Natural killer cell (primary cell): ENCODE results near the gene NINJ1. TPM values are rescaled to one million over a fixed set of nuclear protein-coding genes. Genes with fewer than 3 reads are reported as not detected.

ENCODE experiments used
- ATAC-seq, 3 donors: fragments of 150-1000 bp in 2 of 3; fragments of 200-7000 bp in 1 of 3; cut with Tn5 transposase; 1 replicate in 1 of 3; 2 replicates in 2 of 3; pipeline ENCODE4 v1.10.0; 2021; ENCODE audit warnings: mild to moderate bottlenecking in 2 of 3, moderate library complexity in 2 of 3
- DNase-seq, 2 donors: peaks; one replicate each; pipeline versions ENCODE4 v3.0.0 to v3.0.0-alpha.2; 2013 to 2021; ENCODE audit warnings: mixed read lengths in 1 of 2
- H3K27ac ChIP-seq: one replicate; pipeline ENCODE4 v1.5.1; 2013; ENCODE audit warnings: mild to moderate bottlenecking, low read length
- H3K27me3 ChIP-seq: one replicate; pipeline ENCODE4 v1.6.1; 2013; ENCODE audit warnings: low read length; ENCODE audit not compliant: control insufficient read depth, insufficient read depth
- H3K36me3 ChIP-seq: one replicate; pipeline ENCODE4 v1.6.1; 2013; ENCODE audit warnings: low read length; ENCODE audit not compliant: control insufficient read depth, insufficient read depth
- H3K4me1 ChIP-seq: one replicate; pipeline ENCODE4 v1.6.1; 2013; ENCODE audit warnings: low read length; ENCODE audit not compliant: control insufficient read depth, insufficient read depth
- H3K4me3 ChIP-seq: one replicate; pipeline ENCODE4 v1.5.1; 2013; ENCODE audit warnings: low read length
- H3K9me3 ChIP-seq: one replicate; pipeline ENCODE4 v1.6.1; 2013; ENCODE audit warnings: low read length; ENCODE audit not compliant: control insufficient read depth, insufficient read depth
- H3K27ac Mint-ChIP-seq, 2 donors: one replicate each; pipeline ENCODE4 v1.8.0; 2022; ENCODE audit warnings: mild to moderate bottlenecking in 2 of 2, mixed read lengths in 2 of 2, moderate library complexity in 1 of 2
- H3K27me3 Mint-ChIP-seq, 2 donors: one replicate each; pipeline ENCODE4 v1.8.0; 2022; ENCODE audit warnings: low read depth in 2 of 2, mixed read lengths in 2 of 2
- H3K36me3 Mint-ChIP-seq: one replicate; pipeline ENCODE4 v1.8.0; 2022; ENCODE audit warnings: mixed read lengths
- H3K4me1 Mint-ChIP-seq, 2 donors: one replicate each; pipeline ENCODE4 v1.8.0; 2022; ENCODE audit warnings: mixed read lengths in 2 of 2
- H3K4me3 Mint-ChIP-seq: one replicate; pipeline ENCODE4 v1.8.0; 2022; ENCODE audit warnings: mild to moderate bottlenecking, moderate library complexity, mixed read lengths
- H3K9me3 Mint-ChIP-seq, 2 donors: one replicate each; pipeline ENCODE4 v1.8.0; 2022; ENCODE audit warnings: mixed read lengths in 2 of 2
- CTCF ChIP-seq: fragments of 200-600 bp; IDR thresholded peaks from one replicate; pipeline ENCODE4 v1.8.0; 2022; ENCODE audit warnings: antibody characterized with exemption
- WGBS: methylation state at CpG from one replicate; pipeline ENCODE4 v1.1.7; 2013; ENCODE audit warnings: missing lambda C conversion rate; ENCODE audit not compliant: insufficient coverage; 5-methylcytosine and 5-hydroxymethylcytosine counted together
- intact Hi-C: fragments of 100-400 bp; cut with micrococcal nuclease; formaldehyde crosslinking; loops from one replicate; pipeline ENCODE4 v1.14.2; 2022
- total RNA-seq, 4 donors: library from RNA; stranded (reverse); fragments of 120-200 nt in 1 of 4; gene quantifications; one replicate each; pipeline versions ENCODE4 v1.2.3 to v1.2.4, GENCODE V29; 2013 to 2022

NINJ1 gene
- total RNA-seq, 3 donors from 2014 or later (not counting 1 experiment from before 2014, with no cell fraction given): 87.3 to 121 (median 93.8) TPM

DNA sequence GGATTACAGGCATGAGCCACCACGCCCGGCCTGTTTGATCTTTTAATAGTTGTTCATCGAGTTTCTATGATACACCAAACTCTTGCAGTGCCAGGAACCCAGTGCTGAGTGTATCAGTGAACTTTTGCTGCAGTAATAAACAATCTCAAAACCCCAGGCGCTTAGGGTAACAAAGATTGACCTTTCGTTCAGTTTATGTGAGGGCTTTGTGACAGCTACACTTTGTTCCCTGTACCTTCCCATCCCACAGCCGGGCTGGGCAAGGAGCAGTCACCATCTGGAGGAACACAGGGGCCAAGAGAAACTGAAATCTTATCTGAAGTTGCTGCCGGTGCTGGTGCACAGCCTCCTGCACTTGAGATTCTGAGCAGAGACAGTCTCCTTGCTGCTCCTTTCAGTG lies 32.6 kb upstream of the NINJ1 start:
- 88% methylated on average over 7 of the region's 7 CpGs for WGBS
- TF ChIP-seq CTCF: no peak
- Mint-ChIP-seq H3K4me3 (no peak overlapping the region), H3K36me3 (no peaks in the 10 kb centered on the region), H3K27ac (no peak overlapping the region), H3K9me3 (no peaks in the 10 kb centered on the region), H3K27me3 (peaks cover 0 to 5% of the 10 kb centered on the region in 2 donors), H3K4me1 (peaks cover 5 to 6% of the 10 kb centered on the region in 2 donors)
- Histone ChIP-seq H3K9me3 (no peaks in the 10 kb centered on the region), H3K4me1 (no peaks in the 10 kb centered on the region), H3K36me3 (no peaks in the 10 kb centered on the region), H3K27ac (no peak overlapping the region), H3K4me3 (no peak overlapping the region), H3K27me3 (no peaks in the 10 kb centered on the region)
- DNase-seq: no peak
- ATAC-seq: no peak
- intact Hi-C loops: no loop called here

- no peak overlapping the region for H3K27ac ChIP-seq
- ATAC-seq: no peak
These were observed 30.0 kb upstream of the NINJ1 start for GRCh38 chr9:93164085-93164484.

DNA sequence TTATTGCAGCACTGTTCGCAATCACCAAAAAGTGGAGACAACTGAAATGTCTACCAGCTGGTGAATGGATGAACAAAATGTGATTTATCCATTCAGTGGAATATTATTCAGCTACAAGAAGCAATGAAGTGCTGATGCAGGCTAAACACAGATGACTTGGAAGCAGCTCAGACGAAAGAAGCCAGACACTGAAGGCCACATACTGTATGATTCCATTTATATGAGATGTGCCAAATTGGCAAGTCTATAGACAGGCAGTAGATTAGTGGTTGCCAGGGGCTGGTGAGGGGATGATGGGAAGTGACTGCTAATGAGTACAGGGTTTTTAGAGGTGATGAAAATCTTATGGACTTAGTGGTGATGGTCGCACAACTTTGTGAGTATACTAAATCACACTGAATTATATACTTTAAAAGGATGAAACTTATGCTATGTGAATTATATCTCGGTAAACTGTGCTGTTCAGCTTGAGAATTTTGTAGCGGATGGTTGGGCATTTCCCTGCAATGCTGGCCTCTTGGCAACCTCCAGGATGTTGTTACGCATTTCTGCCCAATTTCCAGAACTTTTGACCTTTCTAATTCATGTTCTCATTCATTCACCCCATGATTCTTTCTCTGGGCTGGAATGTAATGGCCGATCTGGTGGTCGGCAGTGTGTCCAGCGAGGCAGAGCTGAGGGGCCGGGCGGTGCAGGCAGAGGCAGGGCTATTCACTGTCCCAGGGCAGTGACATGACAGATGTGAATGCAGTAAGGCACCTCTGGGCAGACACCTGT lies 27.9 kb upstream of the NINJ1 start:
- Mint-ChIP-seq H3K27ac (no peak overlapping the region), H3K9me3 (no peaks in the 10 kb centered on the region), H3K27me3 (peaks cover 0 to 5% of the 10 kb centered on the region in 2 donors), H3K4me1 (peaks cover 0 to 6% of the 10 kb centered on the region in 2 donors), H3K36me3 (no peaks in the 10 kb centered on the region), H3K4me3 (no peak overlapping the region)
- Histone ChIP-seq H3K4me3 (no peak overlapping the region), H3K27me3 (no peaks in the 10 kb centered on the region), H3K4me1 (peaks cover 5% of the 10 kb centered on the region), H3K27ac (no peak overlapping the region), H3K9me3 (no peaks in the 10 kb centered on the region), H3K36me3 (no peaks in the 10 kb centered on the region)
- 88% methylated on average over 10 of the region's 11 CpGs for WGBS
- intact Hi-C loops: loop anchor here (2.0 kb wide), 1 partner anchor 801 kb away; no protein-coding TSS in a partner anchor
- DNase-seq (no peak), ATAC-seq (no peak)
- no peak for TF ChIP-seq CTCF

More at GRCh38 chr9:93164085-93164484, 30.0 kb upstream of the NINJ1 start:
- Histone ChIP-seq H3K36me3 (no peaks in the 10 kb centered on the region), H3K27me3 (no peaks in the 10 kb centered on the region), H3K9me3 (no peaks in the 10 kb centered on the region), H3K4me1 (peaks cover 5% of the 10 kb centered on the region), H3K4me3 (no peak overlapping the region)
- Mint-ChIP-seq H3K4me1 (peaks cover 0 to 6% of the 10 kb centered on the region in 2 donors), H3K4me3 (no peak overlapping the region), H3K36me3 (no peaks in the 10 kb centered on the region), H3K9me3 (no peaks in the 10 kb centered on the region), H3K27me3 (peaks cover 0 to 5% of the 10 kb centered on the region in 2 donors), H3K27ac (no peak overlapping the region)
- DNase-seq: no peak
- TF ChIP-seq CTCF: no peak
- WGBS: 89% methylated on average over 13 of the region's 13 CpGs
- intact Hi-C loops: no loop called here
